BJ (cell line): ENCODE measurements around the gene LSM12. TPM values are rescaled to one million over a fixed set of nuclear protein-coding genes. Genes with fewer than 3 reads are reported as not detected.

Experiments
- CTCF ChIA-PET: fragments of 350-600 bp; formaldehyde crosslinking; extraction: SDS; loops from one replicate; lab custom pipeline; 2021; ENCODE audit warnings: antibody characterized with exemption, inconsistent platforms; lab: Yijun Ruan, JAX
- POLR2A ChIA-PET: fragments of 300-600 bp; sonication (Branson Sonifier 250); formaldehyde crosslinking; extraction: SDS; loops from one replicate; lab custom pipeline; 2021; ENCODE audit warnings: antibody characterized with exemption; lab: Charles Lee
- DNase-seq: peaks from one replicate; pipeline ENCODE4 v3.0.0-alpha.2; 2011; ENCODE audit warnings: low read depth
- H3K27me3 ChIP-seq: 2 replicates; pipeline ENCODE4 v1.6.0; 2011; ENCODE audit warnings: low read length; ENCODE audit not compliant: control insufficient read depth, insufficient read depth
- H3K36me3 ChIP-seq: 2 replicates; pipeline ENCODE4 v1.5.1; 2011; ENCODE audit warnings: low read length; ENCODE audit not compliant: control insufficient read depth, insufficient read depth
- H3K4me3 ChIP-seq: 2 replicates; pipeline ENCODE4 v1.5.1; 2011; ENCODE audit warnings: low read depth, mild to moderate bottlenecking, control low read depth, low read length
- CTCF ChIP-seq: IDR thresholded peaks from 2 replicates; pipeline ENCODE4 v1.5.1; 2011; ENCODE audit warnings: low read depth, mild to moderate bottlenecking, control low read depth, inconsistent platforms, low read length, moderate library complexity; ENCODE audit not compliant: insufficient read depth
- polyA plus RNA-seq: library from polyadenylated mRNA; depleted of rRNA; stranded (reverse); fragments of >200 nt; gene quantifications from 2 replicates; pipeline ENCODE4 v1.2.3, GENCODE V29; 2011

The LSM12 gene
- polyA plus RNA-seq, 1 experiment: 36.3 TPM

- Histone ChIP-seq H3K36me3 (no peaks in the 10 kb centered on the region), H3K4me3 (no peak overlapping the region), H3K27me3 (peaks cover 5% of the 10 kb centered on the region)
- no peak for DNase-seq
- POLR2A ChIA-PET: no interaction called here
- no peak for TF ChIP-seq CTCF
- CTCF ChIA-PET: interaction anchor here (0.7 to 7.9 kb wide), 20 partner anchors 8 to 149 kb away, joined by 3 to 108 read pairs (median 6); partner anchors contain the start of genes NAGS and PPY
Measured at GRCh38 chr17:43995150-43995471, 71.4 kb downstream of the LSM12 start.

GRCh38 chr17:43994272-43995149 is 72.0 kb downstream of the LSM12 start:
- peak; percentile 89 for TF ChIP-seq CTCF
- POLR2A ChIA-PET: no interaction called here
- CTCF ChIA-PET: interaction anchor here (0.6 to 7.9 kb wide), 17 partner anchors 7 to 176 kb away, joined by 3 to 108 read pairs (median 6); partner anchors contain the start of genes ASB16, NAGS and PPY
- no peaks in the 10 kb centered on the region for H3K36me3 ChIP-seq
- H3K4me3 ChIP-seq: peak overlapping the region; percentile 33
- DNase-seq: no peak
- peaks cover 5% of the 10 kb centered on the region for H3K27me3 ChIP-seq

GRCh38 chr17:43992641-43993040 is 73.8 kb downstream of the LSM12 start:
- DNase-seq: no peak
- Histone ChIP-seq H3K27me3 (peaks cover 11% of the 10 kb centered on the region), H3K36me3 (no peaks in the 10 kb centered on the region), H3K4me3 (no peak overlapping the region)
- TF ChIP-seq CTCF: no peak
- CTCF ChIA-PET: interaction anchor here (0.7 to 4.2 kb wide), 4 partner anchors 10 to 83 kb away, joined by 3 to 28 read pairs (median 7); no protein-coding TSS in a partner anchor
- POLR2A ChIA-PET: no interaction called here

- ChIA-PET POLR2A (no interaction called here), CTCF (interaction anchor here (1.0 to 3.9 kb wide), 2 partner anchors 8 to 17 kb away, joined by 4 to 18 read pairs; no protein-coding TSS in a partner anchor)
- no peak for DNase-seq
- Histone ChIP-seq H3K36me3 (no peaks in the 10 kb centered on the region), H3K4me3 (no peak overlapping the region), H3K27me3 (peaks cover 16% of the 10 kb centered on the region)
- TF ChIP-seq CTCF: no peak
Measured at GRCh38 chr17:43988301-43988700, 78.2 kb downstream of the LSM12 start.

GRCh38 chr17:43987131-43988021 is 79.1 kb downstream of the LSM12 start:
- Histone ChIP-seq H3K36me3 (no peaks in the 10 kb centered on the region), H3K4me3 (no peak overlapping the region), H3K27me3 (peaks cover 19% of the 10 kb centered on the region)
- no peak for DNase-seq
- no peak for TF ChIP-seq CTCF
- CTCF ChIA-PET: interaction anchor here (0.7 to 3.9 kb wide), 6 partner anchors 9 to 141 kb away, joined by 3 to 18 read pairs (median 4); partner anchors contain the start of gene PPY
- POLR2A ChIA-PET: no interaction called here
